A204.1 (cell line): ENCODE data around the gene SLC25A19.

Source experiments
- FAIRE-seq: peaks from 2 replicates; lab custom pipeline; 2012; peaks lifted over from hg19 to GRCh38; lab: Jason Lieb, UNC

The SLC25A19 gene

GRCh38 chr17:75289115-75289831 lies at the start of gene SLC25A19:
Gene SLC25A19, minus strand, starts transcription at chr17:75289433. Its CDS starts 2,669 bp downstream, at chr17:75286764.
- FAIRE-seq, result peak; percentile 97

GRCh38 chr17:75338335-75338734 lies 49.1 kb upstream of the SLC25A19 start:
- FAIRE-seq, result no peak

GRCh38 chr17:75335315-75335714 lies 46.1 kb upstream of the SLC25A19 start:
- no peak for FAIRE-seq

GRCh38 chr17:75334723-75335122 lies 45.5 kb upstream of the SLC25A19 start:
- FAIRE-seq, result no peak

GRCh38 chr17:75331671-75332070 lies 42.4 kb upstream of the SLC25A19 start:
- no peak for FAIRE-seq

GRCh38 chr17:75327757-75328156 lies 38.5 kb upstream of the SLC25A19 start:
- FAIRE-seq, result no peak

GRCh38 chr17:75326226-75326848 lies 37.1 kb upstream of the SLC25A19 start:
- FAIRE-seq, result no peak

- FAIRE-seq, result no peak
These were observed 36.6 kb upstream of the SLC25A19 start for GRCh38 chr17:75325827-75326225.

GRCh38 chr17:75325348-75325747 lies 36.1 kb upstream of the SLC25A19 start:
- FAIRE-seq, result no peak

- no peak for FAIRE-seq
These were observed 32.3 kb upstream of the SLC25A19 start for GRCh38 chr17:75321506-75321905.

GRCh38 chr17:75319904-75320691 lies 30.9 kb upstream of the SLC25A19 start:
- FAIRE-seq, result no peak

GRCh38 chr17:75318615-75319222 lies 29.5 kb upstream of the SLC25A19 start:
- no peak for FAIRE-seq

- FAIRE-seq, result no peak
These were observed 29.0 kb upstream of the SLC25A19 start for GRCh38 chr17:75318211-75318610.

GRCh38 chr17:75317671-75318070 lies 28.4 kb upstream of the SLC25A19 start:
- no peak for FAIRE-seq

- no peak for FAIRE-seq
These were observed 27.0 kb upstream of the SLC25A19 start for GRCh38 chr17:75316253-75316652.

- FAIRE-seq, result no peak
These were observed 26.5 kb upstream of the SLC25A19 start for GRCh38 chr17:75315541-75316243.

GRCh38 chr17:75313941-75314551 lies 24.8 kb upstream of the SLC25A19 start:
- no peak for FAIRE-seq

GRCh38 chr17:75308732-75309629 lies 19.7 kb upstream of the SLC25A19 start:
- no peak for FAIRE-seq

GRCh38 chr17:75307957-75308731 lies 18.9 kb upstream of the SLC25A19 start:
- no peak for FAIRE-seq
